ENCODE results near the gene OPA1.

Gene OPA1

DNA sequence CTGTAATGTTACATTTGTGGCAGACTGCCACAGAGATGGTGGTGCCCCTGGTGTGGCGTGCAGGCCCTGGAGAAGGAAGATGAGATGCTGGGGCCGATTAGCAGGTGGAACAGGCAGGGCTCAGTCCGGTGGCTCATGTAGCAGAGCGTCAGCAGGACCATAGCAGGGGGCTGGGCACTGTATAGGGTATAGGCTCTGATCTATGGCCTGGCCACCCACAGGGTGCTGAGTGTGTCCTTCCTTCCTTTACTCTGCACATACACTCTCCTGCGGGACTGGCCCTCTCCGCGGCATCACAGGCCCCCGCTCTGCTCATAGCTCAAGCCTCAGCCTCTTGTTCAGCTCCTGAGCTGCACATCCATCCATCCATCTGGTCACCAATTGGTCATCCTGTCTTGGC lies 143.6 kb downstream of the OPA1 start:
- Histone ChIP-seq H3K27me3 (ENCODE audit: insufficient read depth, insufficient read length) (no peaks in the 10 kb centered on the region), H3K9ac (ENCODE audit: insufficient read length, low read depth) (no peak overlapping the region), H3K4me3 (ENCODE audit: insufficient read length, low read depth) (no peak overlapping the region), H3K36me3 (ENCODE audit: insufficient read depth, insufficient read length, low read length) (no peaks in the 10 kb centered on the region), H3K4me1 (ENCODE audit: insufficient read depth, insufficient read length) (peaks cover 7% of the 10 kb centered on the region), H3K9me3 (ENCODE audit: insufficient read depth, low read length) (no peaks in the 10 kb centered on the region)
- no peak for DNase-seq (ENCODE audit: low read depth, low spot score)
- TF ChIP-seq ZNF274 (IDR thresholded peaks at IDR 0.05; ENCODE audit: low read depth, low read length) (no peak), SUZ12 (IDR thresholded peaks at IDR 0.05; ENCODE audit: extremely low read depth, insufficient read depth, insufficient read length) (no peak), YY1 (IDR thresholded peaks at IDR 0.05; ENCODE audit: insufficient read depth, insufficient read length) (no peak)

DNA sequence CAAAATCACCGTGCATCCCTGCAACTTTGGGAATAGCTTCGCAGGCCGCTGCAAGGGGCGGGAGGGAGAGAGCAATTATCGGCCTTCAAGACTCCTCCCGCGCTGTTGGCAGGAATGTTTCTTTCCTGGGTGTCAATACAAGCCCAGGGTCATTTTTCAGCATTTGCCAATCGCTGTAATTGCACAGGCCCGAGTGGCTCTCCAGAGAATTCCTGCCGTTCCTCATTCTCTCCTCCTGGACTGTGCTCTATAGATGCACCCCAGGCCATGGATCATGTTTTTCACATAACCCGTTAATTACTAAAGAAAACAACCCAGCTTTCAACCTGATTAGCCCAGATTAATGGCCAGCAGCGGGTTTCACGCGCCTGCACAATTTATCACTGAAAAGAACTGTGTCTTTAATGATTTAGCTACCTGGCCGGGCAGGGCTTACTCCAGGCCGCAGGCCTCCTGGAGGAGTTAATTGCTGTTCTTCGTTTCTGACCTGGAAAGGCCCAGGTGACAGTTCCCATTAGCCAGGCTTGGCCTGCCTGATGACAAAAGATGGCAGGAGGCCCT lies 144.3 kb downstream of the OPA1 start:
- TF ChIP-seq YY1 (IDR thresholded peaks at IDR 0.05; ENCODE audit: insufficient read depth, insufficient read length) (no peak), SUZ12 (IDR thresholded peaks at IDR 0.05; ENCODE audit: extremely low read depth, insufficient read depth, insufficient read length) (no peak), ZNF274 (IDR thresholded peaks at IDR 0.05; ENCODE audit: low read depth, low read length) (no peak)
- Histone ChIP-seq H3K36me3 (ENCODE audit: insufficient read depth, insufficient read length, low read length) (no peaks in the 10 kb centered on the region), H3K27me3 (ENCODE audit: insufficient read depth, insufficient read length) (no peaks in the 10 kb centered on the region), H3K9ac (ENCODE audit: insufficient read length, low read depth) (no peak overlapping the region), H3K4me1 (ENCODE audit: insufficient read depth, insufficient read length) (peaks cover 2% of the 10 kb centered on the region), H3K4me3 (ENCODE audit: insufficient read length, low read depth) (no peak overlapping the region), H3K9me3 (ENCODE audit: insufficient read depth, low read length) (no peaks in the 10 kb centered on the region)
- DNase-seq (ENCODE audit: low read depth, low spot score): no peak

DNA sequence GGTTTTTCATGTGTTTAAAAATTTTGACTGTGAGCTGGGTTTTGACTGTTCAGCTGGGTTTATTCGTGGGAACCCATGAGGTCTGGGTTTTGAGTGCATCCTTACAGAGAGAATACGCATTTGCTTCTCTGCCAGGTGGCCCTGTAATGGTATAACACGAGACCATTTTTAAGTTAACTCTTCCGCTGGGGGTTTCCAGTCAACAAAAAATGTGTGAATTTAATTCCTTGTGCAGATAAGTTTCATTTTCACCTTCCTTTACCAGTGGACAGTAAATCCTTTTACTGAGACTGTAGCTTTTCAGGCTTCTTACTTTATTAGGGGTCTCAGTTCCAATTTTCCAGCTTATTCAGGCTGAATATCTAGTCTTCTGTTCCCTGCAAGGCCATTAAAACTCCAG lies 149.6 kb downstream of the OPA1 start:
- no peaks in the 10 kb centered on the region for H3K36me3 ChIP-seq (ENCODE audit: insufficient read depth, insufficient read length, low read length)
- H3K27me3 ChIP-seq (ENCODE audit: insufficient read depth, insufficient read length): no peaks in the 10 kb centered on the region
- DNase-seq (ENCODE audit: low read depth, low spot score): no peak
- no peak overlapping the region for H3K9ac ChIP-seq (ENCODE audit: insufficient read length, low read depth)
- H3K4me3 ChIP-seq (ENCODE audit: insufficient read length, low read depth): no peak overlapping the region
- no peak for TF ChIP-seq ZNF274 (IDR thresholded peaks at IDR 0.05; ENCODE audit: low read depth, low read length)
- TF ChIP-seq SUZ12 (IDR thresholded peaks at IDR 0.05; ENCODE audit: extremely low read depth, insufficient read depth, insufficient read length): no peak
- TF ChIP-seq YY1 (IDR thresholded peaks at IDR 0.05; ENCODE audit: insufficient read depth, insufficient read length): no peak
- no peaks in the 10 kb centered on the region for H3K9me3 ChIP-seq (ENCODE audit: insufficient read depth, low read length)
- peaks cover 5% of the 10 kb centered on the region for H3K4me1 ChIP-seq (ENCODE audit: insufficient read depth, insufficient read length)

DNA sequence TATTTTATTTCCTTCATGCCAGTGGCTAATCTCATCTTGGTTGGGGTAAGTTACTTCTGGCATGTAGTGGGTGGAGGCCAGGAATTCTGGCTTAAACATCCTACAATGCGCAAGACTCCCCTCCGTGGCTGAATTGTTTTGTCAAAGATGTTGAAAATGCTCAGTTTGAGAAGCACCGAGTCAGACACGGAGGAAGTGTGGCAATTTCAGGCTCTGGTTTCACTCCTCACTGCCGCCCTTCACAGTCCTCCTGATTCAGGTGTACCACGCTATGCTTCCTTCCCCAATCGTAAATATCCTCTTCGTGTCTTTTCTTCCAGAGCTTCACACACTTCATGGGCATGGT lies 150.7 kb downstream of the OPA1 start:
- no peak for TF ChIP-seq SUZ12 (IDR thresholded peaks at IDR 0.05; ENCODE audit: extremely low read depth, insufficient read depth, insufficient read length)
- no peaks in the 10 kb centered on the region for H3K36me3 ChIP-seq (ENCODE audit: insufficient read depth, insufficient read length, low read length)
- H3K27me3 ChIP-seq (ENCODE audit: insufficient read depth, insufficient read length): no peaks in the 10 kb centered on the region
- DNase-seq (ENCODE audit: low read depth, low spot score): no peak
- H3K9ac ChIP-seq (ENCODE audit: insufficient read length, low read depth): peak overlapping the region; percentile 6
- H3K4me1 ChIP-seq (ENCODE audit: insufficient read depth, insufficient read length): peaks cover 5% of the 10 kb centered on the region
- no peak overlapping the region for H3K4me3 ChIP-seq (ENCODE audit: insufficient read length, low read depth)
- H3K9me3 ChIP-seq (ENCODE audit: insufficient read depth, low read length): no peaks in the 10 kb centered on the region

DNA sequence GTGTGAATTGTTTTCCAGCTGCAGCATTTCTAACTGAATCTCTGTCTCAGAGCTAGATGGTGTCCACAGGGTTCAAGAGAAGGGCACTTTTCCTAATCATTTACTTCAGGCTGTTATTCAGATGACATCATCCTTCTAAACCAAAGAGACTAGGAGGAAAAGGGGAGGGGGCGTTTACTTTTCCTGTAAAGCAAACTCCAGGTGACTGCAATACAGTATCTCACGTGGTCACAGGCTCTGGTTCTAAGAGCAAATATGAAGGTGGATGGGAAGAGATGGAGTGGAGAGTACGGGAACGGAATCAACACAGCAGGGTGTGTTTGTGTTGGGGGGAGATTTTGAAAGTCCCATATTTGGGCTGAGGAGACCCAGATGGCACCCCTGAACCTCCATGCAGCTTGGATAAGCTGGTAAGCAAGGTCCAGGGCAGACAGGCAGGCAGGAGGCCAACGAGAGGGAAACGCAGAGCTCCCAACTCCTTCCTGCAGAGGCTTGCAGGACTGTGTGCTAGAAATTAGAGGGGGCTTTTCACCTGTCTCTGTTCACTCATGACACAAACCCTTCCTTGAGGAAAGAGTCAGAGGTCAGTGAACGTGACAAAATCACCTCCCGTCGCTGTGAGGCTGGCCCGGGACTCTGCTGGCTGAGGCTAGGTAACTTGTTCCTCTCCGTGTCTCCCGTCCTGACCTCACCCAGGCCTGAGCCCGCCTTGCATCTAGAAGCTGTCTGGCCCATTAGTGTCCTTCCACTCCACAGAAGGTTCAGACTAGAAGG lies 151.2 kb downstream of the OPA1 start:
- Histone ChIP-seq H3K4me3 (ENCODE audit: insufficient read length, low read depth) (no peak overlapping the region), H3K9ac (ENCODE audit: insufficient read length, low read depth) (peak overlapping the region; percentile 6), H3K36me3 (ENCODE audit: insufficient read depth, insufficient read length, low read length) (no peaks in the 10 kb centered on the region), H3K27me3 (ENCODE audit: insufficient read depth, insufficient read length) (no peaks in the 10 kb centered on the region), H3K4me1 (ENCODE audit: insufficient read depth, insufficient read length) (peaks cover 5% of the 10 kb centered on the region), H3K9me3 (ENCODE audit: insufficient read depth, low read length) (peaks cover 4% of the 10 kb centered on the region; the same call in 1 of the 2 replicates)
- no peak for DNase-seq (ENCODE audit: low read depth, low spot score)
- TF ChIP-seq SUZ12 (IDR thresholded peaks at IDR 0.05; ENCODE audit: extremely low read depth, insufficient read depth, insufficient read length) (no peak), ZNF274 (IDR thresholded peaks at IDR 0.05; ENCODE audit: low read depth, low read length) (no peak), YY1 (IDR thresholded peaks at IDR 0.05; ENCODE audit: insufficient read depth, insufficient read length) (no peak)

DNA sequence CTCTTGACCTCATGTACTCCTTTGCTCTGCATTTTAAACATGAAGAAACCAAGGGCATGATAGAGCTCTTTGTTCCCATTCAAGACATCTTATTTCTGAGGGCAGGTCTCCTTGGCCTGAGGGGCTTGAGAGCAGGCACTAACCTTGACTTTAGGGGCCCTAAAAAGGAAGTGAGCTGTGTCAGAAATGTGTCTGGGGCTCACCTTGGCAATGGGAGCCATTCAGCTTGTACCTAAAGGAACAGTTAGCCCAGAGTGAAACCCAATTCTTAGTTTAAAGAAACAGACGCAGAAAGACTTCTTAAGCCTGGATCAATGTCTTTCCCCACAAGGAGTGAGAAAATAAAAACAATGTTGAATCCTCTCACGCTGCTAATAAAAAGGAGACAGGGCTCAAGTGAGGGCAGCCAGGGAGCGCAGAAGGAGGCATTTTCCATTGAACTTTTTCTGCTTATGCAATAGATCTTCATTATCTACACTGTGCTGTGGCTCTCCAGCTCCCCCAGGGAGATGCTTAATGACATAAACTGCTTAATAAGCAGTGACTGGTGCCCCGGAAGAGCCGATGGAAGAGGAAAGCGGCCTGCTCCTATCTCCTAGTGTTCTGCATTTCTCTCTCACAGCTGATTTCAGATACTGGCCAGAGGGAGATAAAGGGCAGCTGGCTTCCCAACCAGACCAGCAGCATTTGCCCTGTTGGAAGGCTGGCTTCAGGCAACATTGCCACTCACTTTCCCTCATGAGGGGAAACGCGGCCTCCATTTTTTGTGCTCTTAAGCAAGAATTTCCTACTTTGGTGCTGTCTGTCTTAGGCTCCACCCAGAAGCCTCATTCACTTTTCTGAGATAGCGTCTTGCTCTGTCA lies 152.0 kb downstream of the OPA1 start:
- Histone ChIP-seq H3K9ac (ENCODE audit: insufficient read length, low read depth) (no peak overlapping the region), H3K36me3 (ENCODE audit: insufficient read depth, insufficient read length, low read length) (no peaks in the 10 kb centered on the region), H3K4me1 (ENCODE audit: insufficient read depth, insufficient read length) (peaks cover 5% of the 10 kb centered on the region), H3K4me3 (ENCODE audit: insufficient read length, low read depth) (no peak overlapping the region), H3K9me3 (ENCODE audit: insufficient read depth, low read length) (peaks cover 9% of the 10 kb centered on the region; the same call in 1 of the 2 replicates), H3K27me3 (ENCODE audit: insufficient read depth, insufficient read length) (no peaks in the 10 kb centered on the region)
- no peak for DNase-seq (ENCODE audit: low read depth, low spot score)
- TF ChIP-seq YY1 (IDR thresholded peaks at IDR 0.05; ENCODE audit: insufficient read depth, insufficient read length) (no peak), ZNF274 (IDR thresholded peaks at IDR 0.05; ENCODE audit: low read depth, low read length) (no peak), SUZ12 (IDR thresholded peaks at IDR 0.05; ENCODE audit: extremely low read depth, insufficient read depth, insufficient read length) (no peak)

DNA sequence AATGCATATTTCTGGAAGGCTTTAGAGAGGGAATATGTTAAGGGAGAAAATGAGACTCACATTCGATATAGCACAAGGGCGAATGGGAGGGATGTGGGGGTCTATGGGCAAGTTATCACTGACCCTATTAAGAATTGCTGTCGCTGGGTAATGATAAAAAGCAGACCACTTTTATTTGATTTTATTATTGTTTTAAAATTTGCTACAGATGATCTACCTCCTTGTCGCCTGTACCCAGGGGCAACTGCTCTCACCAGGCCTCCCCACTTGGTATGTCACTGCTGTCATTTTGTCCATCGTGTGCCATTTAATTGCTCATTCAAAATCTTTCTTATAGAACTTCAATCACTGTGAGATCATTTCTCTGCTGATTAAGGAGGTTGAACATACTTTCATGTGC lies 153.8 kb downstream of the OPA1 start:
- no peak for DNase-seq (ENCODE audit: low read depth, low spot score)
- Histone ChIP-seq H3K27me3 (ENCODE audit: insufficient read depth, insufficient read length) (no peaks in the 10 kb centered on the region), H3K4me1 (ENCODE audit: insufficient read depth, insufficient read length) (peaks cover 5% of the 10 kb centered on the region), H3K9ac (ENCODE audit: insufficient read length, low read depth) (no peak overlapping the region), H3K9me3 (ENCODE audit: insufficient read depth, low read length) (peaks cover 9% of the 10 kb centered on the region; the same call in 1 of the 2 replicates), H3K4me3 (ENCODE audit: insufficient read length, low read depth) (no peak overlapping the region), H3K36me3 (ENCODE audit: insufficient read depth, insufficient read length, low read length) (no peaks in the 10 kb centered on the region)
- TF ChIP-seq YY1 (IDR thresholded peaks at IDR 0.05; ENCODE audit: insufficient read depth, insufficient read length) (no peak), SUZ12 (IDR thresholded peaks at IDR 0.05; ENCODE audit: extremely low read depth, insufficient read depth, insufficient read length) (no peak), ZNF274 (IDR thresholded peaks at IDR 0.05; ENCODE audit: low read depth, low read length) (no peak)
